ENCODE data around the gene MACF1. TPM values are rescaled to one million over a fixed set of nuclear protein-coding genes. Genes with fewer than 3 reads are reported as not detected.

Gene MACF1
- total RNA-seq, 2 donors from 2014 or later, result 355 to 400 TPM

Other genes with a start within 250 kb of the MACF1 start
- 10 to 100 TPM; 45.8 to 93.6 TPM for gene AKIRIN1, start 213.4 kb upstream of the MACF1 start, total RNA-seq
- 100 to 1,000 TPM; 153 to 211 TPM for gene NDUFS5, start 178.3 kb upstream of the MACF1 start, total RNA-seq